ENCODE measurements around the gene CPNE9. TPM values are rescaled to one million over a fixed set of nuclear protein-coding genes. Genes with fewer than 3 reads are reported as not detected.
A peak's percentile ranks its signal among the peaks of the same experiment; 100 is the strongest.

Gene CPNE9
- total RNA-seq, 4 donors from 2014 or later = 0.33 to 0.42 TPM; not detected in 2

- Histone ChIP-seq H3K36me3 (peaks cover 15 to 34% (median 33%) of the 10 kb centered on the region in 4 donors), H3K27me3 (peaks cover 0 to 27% (median 9%) of the 10 kb centered on the region in 4 donors), H3K4me1 (peaks cover 14 to 20% (median 20%) of the 10 kb centered on the region in 4 donors), H3K9me3 (no peaks in the 10 kb centered on the region), H3K27ac (replicated peaks in 1 of 4) (no peak overlapping the region), H3K4me3 (peak overlapping the region; percentile 36 to 48 (median 42))
- TF ChIP-seq CTCF (IDR thresholded peaks at IDR 0.05) (no peak), EP300 (IDR thresholded peaks at IDR 0.05) (no peak), POLR2AphosphoS5 (IDR thresholded peaks at IDR 0.05) (no peak), POLR2A (IDR thresholded peaks at IDR 0.05; ENCODE audit: low read depth) (no peak)
- DNase-seq (ENCODE audit: extremely low spot score) = no peak
- WGBS = 1% methylated on average over 21 of the region's 62 CpGs
- intact Hi-C loops (cut with DNase I) = no loop called here
These were observed 1.0 kb downstream of the CPNE9 start for GRCh38 chr3:9704347-9705322.

- H3K4me1 ChIP-seq = peaks cover 0 to 4% (median 2%) of the 10 kb centered on the region in 4 donors
- WGBS = 90% methylated on average over 3 of the region's 3 CpGs
- TF ChIP-seq CTCF (IDR thresholded peaks at IDR 0.05) (no peak), POLR2A (IDR thresholded peaks at IDR 0.05; ENCODE audit: low read depth) (no peak), EP300 (IDR thresholded peaks at IDR 0.05) (no peak), POLR2AphosphoS5 (IDR thresholded peaks at IDR 0.05) (no peak)
- no peak for DNase-seq (ENCODE audit: extremely low spot score)
- H3K27me3 ChIP-seq = peaks cover 0 to 7% (median 0%) of the 10 kb centered on the region in 4 donors
- H3K36me3 ChIP-seq = no peaks in the 10 kb centered on the region
- H3K4me3 ChIP-seq = no peak overlapping the region
- intact Hi-C loops (cut with DNase I) = loop anchor here (10.0 kb wide), 1 partner anchor 515 kb away; no protein-coding TSS in a partner anchor
- no peak overlapping the region for H3K27ac ChIP-seq (replicated peaks in 1 of 4)
- H3K9me3 ChIP-seq = no peaks in the 10 kb centered on the region
These were observed 6.6 kb downstream of the CPNE9 start for GRCh38 chr3:9710174-9710739.

- intact Hi-C loops (cut with DNase I) = loop anchor here (10.0 kb wide), 1 partner anchor 512 kb away; no protein-coding TSS in a partner anchor
- TF ChIP-seq CTCF (IDR thresholded peaks at IDR 0.05) = no peak
- TF ChIP-seq EP300 (IDR thresholded peaks at IDR 0.05) = no peak
- no peak for TF ChIP-seq POLR2AphosphoS5 (IDR thresholded peaks at IDR 0.05)
- no peak for TF ChIP-seq POLR2A (IDR thresholded peaks at IDR 0.05; ENCODE audit: low read depth)
- Histone ChIP-seq H3K4me1 (peaks cover 3 to 18% (median 14%) of the 10 kb centered on the region in 4 donors), H3K27me3 (no peaks in the 10 kb centered on the region), H3K4me3 (no peak overlapping the region), H3K27ac (replicated peaks in 1 of 4) (no peak overlapping the region), H3K36me3 (no peaks in the 10 kb centered on the region), H3K9me3 (no peaks in the 10 kb centered on the region)
- 83% methylated on average over 2 of the region's 2 CpGs for WGBS
- no peak for DNase-seq (ENCODE audit: extremely low spot score)
These were observed 8.8 kb downstream of the CPNE9 start for GRCh38 chr3:9712415-9712814.

GRCh38 chr3:9713142-9713541 is 9.5 kb downstream of the CPNE9 start:
- H3K4me1 ChIP-seq = peaks cover 3 to 18% (median 14%) of the 10 kb centered on the region in 4 donors
- H3K36me3 ChIP-seq = no peaks in the 10 kb centered on the region
- H3K27me3 ChIP-seq = no peaks in the 10 kb centered on the region
- no peak for TF ChIP-seq POLR2AphosphoS5 (IDR thresholded peaks at IDR 0.05)
- TF ChIP-seq POLR2A (IDR thresholded peaks at IDR 0.05; ENCODE audit: low read depth) = no peak
- TF ChIP-seq CTCF (IDR thresholded peaks at IDR 0.05) = no peak
- no peak for TF ChIP-seq EP300 (IDR thresholded peaks at IDR 0.05)
- H3K9me3 ChIP-seq = no peaks in the 10 kb centered on the region
- H3K4me3 ChIP-seq = no peak overlapping the region
- intact Hi-C loops (cut with DNase I) = loop anchor here (10.0 kb wide), 1 partner anchor 512 kb away; no protein-coding TSS in a partner anchor
- 89% methylated on average over 4 of the region's 4 CpGs for WGBS
- no peak for DNase-seq (ENCODE audit: extremely low spot score)
- H3K27ac ChIP-seq (replicated peaks in 1 of 4) = no peak overlapping the region
